NCI-H510A (cell line): Measurements from ENCODE around the gene DENND1A.

Experiments
- DNase-seq: peaks from one replicate; lab custom pipeline; 2025; lab: John Stamatoyannopoulos, UW

Gene DENND1A

GRCh38 chr9:123772967-123773366 is 157.0 kb downstream of the DENND1A start:
- no peak for DNase-seq

- DNase-seq = no peak
Observed at GRCh38 chr9:123772374-123772773, 157.6 kb downstream of the DENND1A start.

DNA sequence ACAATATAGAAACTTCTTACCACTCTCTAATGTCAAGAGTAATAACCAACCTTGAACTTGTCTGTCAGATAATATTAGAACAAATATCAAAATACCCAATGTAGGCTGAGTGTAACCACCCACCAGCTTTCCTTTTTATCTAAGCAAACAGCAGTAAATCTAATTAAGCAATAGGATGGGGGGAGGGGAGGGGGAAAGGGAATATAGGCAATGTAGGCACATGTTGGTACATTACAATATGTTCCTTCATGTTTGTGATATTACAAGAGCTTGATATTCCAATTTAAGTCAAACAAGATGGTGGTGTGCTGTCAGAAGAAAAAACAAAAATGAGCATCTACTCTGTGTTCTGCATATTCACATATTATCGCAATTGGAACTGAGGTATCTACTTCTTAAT is 158.2 kb downstream of the DENND1A start:
- DNase-seq = no peak

GRCh38 chr9:123769719-123770118 is 160.2 kb downstream of the DENND1A start:
- DNase-seq = no peak

GRCh38 chr9:123763910-123764588 is 165.9 kb downstream of the DENND1A start:
- DNase-seq = no peak

GRCh38 chr9:123761905-123762605 is 167.9 kb downstream of the DENND1A start:
- DNase-seq = no peak

GRCh38 chr9:123757960-123758359 is 172.0 kb downstream of the DENND1A start:
- DNase-seq = no peak

DNA sequence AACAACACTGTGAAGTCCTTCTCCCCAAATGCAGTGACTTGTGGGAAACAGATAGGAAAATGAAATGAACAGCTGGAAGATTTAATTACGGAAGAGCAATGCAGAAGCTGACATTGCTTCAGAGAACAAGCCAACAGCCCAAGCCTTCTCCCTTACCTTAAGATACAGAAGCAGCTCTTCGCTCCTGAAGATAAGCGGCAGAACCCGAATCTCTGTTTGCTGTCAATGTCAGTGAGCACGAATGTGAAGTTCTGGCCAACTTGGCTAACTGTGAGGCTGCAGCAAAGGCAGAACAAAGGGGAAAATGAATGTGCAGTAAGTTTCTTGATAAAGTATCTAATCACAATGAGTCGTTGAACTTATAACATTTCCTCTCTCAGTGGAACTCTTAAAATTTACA is 172.4 kb downstream of the DENND1A start:
- no peak for DNase-seq

- no peak for DNase-seq
Observed at GRCh38 chr9:123756484-123757106, 173.3 kb downstream of the DENND1A start.

DNA sequence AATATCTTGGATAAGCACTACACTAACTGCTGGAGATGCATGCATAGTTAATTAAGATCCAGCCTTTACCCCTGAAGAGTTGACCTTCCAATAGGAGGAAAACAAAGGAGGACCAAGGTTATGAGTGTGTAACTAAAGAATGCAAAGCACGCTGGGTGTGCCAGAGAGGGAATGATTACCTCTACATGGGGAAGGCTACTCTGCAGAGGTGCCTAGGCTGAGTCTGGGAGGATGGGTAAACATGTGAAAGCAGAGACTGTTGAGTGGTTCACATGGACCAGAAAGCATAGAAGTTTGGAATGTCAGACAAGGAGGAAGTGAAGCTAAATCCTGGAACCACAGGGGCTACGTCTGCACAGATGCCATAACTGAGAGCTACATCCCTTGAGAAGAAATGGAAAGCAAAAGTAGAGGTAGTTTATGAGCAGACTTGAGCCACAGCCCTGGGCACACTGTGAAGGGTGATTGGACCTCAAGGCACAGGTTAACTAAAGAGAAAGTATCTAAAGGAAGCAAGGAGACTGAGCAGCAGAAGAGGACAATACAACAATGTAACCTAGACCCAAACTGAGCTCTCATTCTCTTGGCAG is 176.2 kb downstream of the DENND1A start:
- no peak for DNase-seq

DNA sequence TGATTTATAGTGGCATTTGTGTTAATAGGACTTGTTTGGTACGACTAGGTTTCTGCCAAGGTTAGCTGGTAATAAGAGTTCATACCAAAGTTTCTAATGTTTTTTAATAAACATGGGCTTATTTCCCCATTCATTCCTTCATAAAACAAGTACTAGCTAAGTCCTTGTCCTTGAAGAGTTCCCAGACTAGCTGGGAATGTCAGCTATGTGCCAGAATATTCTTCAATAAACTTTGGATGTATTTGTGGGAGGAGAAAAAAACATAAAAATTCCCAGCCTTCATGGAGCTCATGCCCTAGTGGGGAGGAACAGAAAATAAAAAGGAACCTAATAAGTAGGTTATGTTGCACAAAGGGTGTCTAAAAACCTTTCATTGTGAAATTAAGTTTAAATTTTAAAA is 176.9 kb downstream of the DENND1A start:
- DNase-seq = no peak

DNA sequence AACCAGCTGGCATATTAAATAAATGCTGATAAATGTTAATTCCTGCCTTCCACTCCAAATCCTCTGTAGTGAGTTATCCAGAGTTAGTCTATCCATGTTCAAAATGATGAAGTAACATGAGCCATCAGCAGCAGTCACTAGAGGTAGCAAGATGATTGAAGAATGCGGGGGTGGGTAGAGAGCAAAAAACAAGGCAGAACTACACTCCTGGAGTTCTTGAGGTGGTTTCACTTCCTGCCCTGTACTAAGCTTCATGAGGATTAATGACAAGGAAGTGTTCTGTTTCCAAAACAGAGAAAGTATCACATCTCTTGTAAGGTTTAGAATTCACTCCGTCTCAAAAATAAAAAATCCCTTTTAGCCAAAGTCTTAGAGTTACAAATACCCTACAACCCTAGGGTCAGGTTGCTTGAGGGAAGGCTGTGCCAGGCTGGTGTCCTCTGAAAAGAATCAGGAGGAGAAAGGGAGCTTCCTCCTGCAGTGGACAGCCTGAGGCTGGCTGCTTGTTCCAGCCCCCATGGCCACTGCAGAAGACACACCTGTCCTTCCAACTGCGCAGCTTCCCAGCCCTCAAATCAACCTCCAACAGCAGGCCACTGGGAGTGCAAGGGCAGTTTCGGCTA is 180.2 kb downstream of the DENND1A start:
- no peak for DNase-seq

DNA sequence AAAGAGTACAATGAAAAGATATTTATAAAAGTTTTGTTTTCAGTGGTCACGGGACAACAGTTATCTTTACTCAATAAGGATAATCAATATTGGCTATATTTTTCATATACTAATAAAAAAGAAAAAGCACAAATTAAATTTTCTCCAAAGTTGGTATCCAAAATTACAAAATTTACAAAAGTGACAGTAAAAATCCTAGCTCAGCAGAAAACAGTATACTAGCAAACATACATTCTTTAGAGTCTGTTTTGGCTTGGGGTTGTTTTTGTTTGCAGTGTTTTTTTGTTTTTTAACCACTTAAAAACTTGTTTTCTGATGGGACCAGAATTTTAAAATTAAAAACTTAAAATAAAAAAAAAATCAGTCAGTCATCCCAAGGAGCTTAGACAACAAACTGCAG is 183.2 kb downstream of the DENND1A start:
- no peak for DNase-seq

DNA sequence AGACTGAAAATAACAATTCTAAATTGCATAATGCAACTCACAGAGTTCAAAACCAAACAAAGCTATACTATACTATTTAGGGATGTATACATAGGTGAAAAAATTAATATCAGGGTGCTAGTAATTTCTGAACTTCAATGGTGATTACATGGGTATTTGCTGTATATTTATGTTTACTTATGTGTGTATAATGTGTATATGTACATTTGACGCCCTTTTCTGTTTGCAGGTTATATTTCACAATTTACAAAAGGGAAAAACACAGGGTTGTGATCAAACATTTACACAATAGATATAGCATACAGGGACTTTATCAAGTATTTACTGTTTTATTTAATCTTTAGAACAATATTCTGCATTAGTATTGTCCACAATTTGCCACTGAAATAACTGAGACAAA is 184.0 kb downstream of the DENND1A start:
- no peak for DNase-seq

DNA sequence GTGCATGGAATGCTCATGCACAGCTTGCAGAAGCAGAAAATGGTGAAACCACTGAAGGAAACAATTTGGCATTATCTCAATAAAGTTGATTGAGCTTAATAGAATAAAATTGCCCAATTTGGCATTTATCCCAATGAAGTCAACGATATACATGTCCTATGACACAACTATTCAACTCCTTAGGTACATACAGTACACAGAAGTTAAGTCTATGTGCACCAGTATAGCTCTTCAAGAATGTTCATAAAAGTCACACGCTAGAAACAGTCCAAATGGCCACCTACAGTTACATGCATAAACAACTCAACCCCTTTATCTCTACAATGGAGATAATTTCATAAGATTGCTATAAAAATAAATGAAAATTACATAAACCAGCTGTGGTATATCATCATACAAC is 184.5 kb downstream of the DENND1A start:
- no peak for DNase-seq

GRCh38 chr9:123743737-123744136 is 186.2 kb downstream of the DENND1A start:
- no peak for DNase-seq

- DNase-seq = no peak
Observed at GRCh38 chr9:123742009-123742767, 187.7 kb downstream of the DENND1A start.

DNA sequence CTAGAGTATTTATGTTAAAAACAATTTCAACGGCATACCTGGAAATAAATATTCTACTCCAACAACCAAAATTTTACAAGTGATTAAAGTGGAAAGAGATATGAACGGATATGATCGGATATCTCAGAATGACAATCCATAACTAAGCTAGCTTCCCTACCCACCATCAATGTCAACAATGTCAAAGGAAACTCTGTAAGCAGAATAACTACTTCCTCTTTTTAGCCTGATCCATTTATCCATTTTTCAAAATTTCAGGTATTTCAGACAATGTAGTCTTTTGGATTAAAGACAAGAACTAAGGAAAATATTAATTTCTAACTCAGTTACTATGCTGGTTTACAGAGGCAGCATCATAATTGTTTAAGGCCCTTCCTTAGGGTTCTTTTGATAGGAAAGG is 188.7 kb downstream of the DENND1A start:
- no peak for DNase-seq

GRCh38 chr9:123739902-123740301 is 190.0 kb downstream of the DENND1A start:
- no peak for DNase-seq

- DNase-seq = no peak
Observed at GRCh38 chr9:123739387-123739786, 190.5 kb downstream of the DENND1A start.

GRCh38 chr9:123738648-123739047 is 191.3 kb downstream of the DENND1A start:
- no peak for DNase-seq

- DNase-seq = no peak
Observed at GRCh38 chr9:123735376-123735775, 194.6 kb downstream of the DENND1A start.
